D721Med (cell line): ENCODE data around the gene SLC39A8.

Experiments
- DNase-seq: peaks from one replicate; pipeline ENCODE4 v3.0.0; 2011; ENCODE audit warnings: low spot score; ENCODE audit not compliant: insufficient read length
- FAIRE-seq: peaks from 2 replicates; lab custom pipeline; 2011; peaks lifted over from hg19 to GRCh38; lab: Jason Lieb, UNC
- CTCF ChIP-seq: IDR thresholded peaks from 2 replicates; pipeline ENCODE4 v1.5.1; 2012; ENCODE audit warnings: mild to moderate bottlenecking, control low read depth; ENCODE audit not compliant: insufficient read depth; ENCODE audit errors: missing control alignments

Gene SLC39A8

GRCh38 chr4:102316585-102316984 is 28.7 kb downstream of the SLC39A8 start:
- TF ChIP-seq CTCF: no peak
- no peak for FAIRE-seq
- DNase-seq: no peak

GRCh38 chr4:102315532-102315931 is 29.8 kb downstream of the SLC39A8 start:
- FAIRE-seq: no peak
- no peak for DNase-seq
- TF ChIP-seq CTCF: no peak

GRCh38 chr4:102312417-102312816 is 32.9 kb downstream of the SLC39A8 start:
- TF ChIP-seq CTCF: no peak
- DNase-seq (no peak), FAIRE-seq (no peak)

- FAIRE-seq (no peak), DNase-seq (no peak)
- TF ChIP-seq CTCF: no peak
Measured at GRCh38 chr4:102311912-102312311, 33.4 kb downstream of the SLC39A8 start.

GRCh38 chr4:102311407-102311806 is 33.9 kb downstream of the SLC39A8 start:
- DNase-seq (no peak), FAIRE-seq (no peak)
- no peak for TF ChIP-seq CTCF

GRCh38 chr4:102308032-102308799 is 37.1 kb downstream of the SLC39A8 start:
- TF ChIP-seq CTCF: no peak
- FAIRE-seq (no peak), DNase-seq (no peak)

GRCh38 chr4:102305666-102306065 is 39.6 kb downstream of the SLC39A8 start:
- TF ChIP-seq CTCF: no peak
- no peak for DNase-seq
- no peak for FAIRE-seq
